ENCODE results near the gene RTL3. TPM values are rescaled to one million over a fixed set of nuclear protein-coding genes. Genes with fewer than 3 reads are reported as not detected.

The RTL3 gene
- total RNA-seq = not detected in 2 replicates

GRCh38 chrX:78658845-78659744, at the start of gene RTL3:
TSS of gene RTL3 (minus strand) at chrX:78659328. CDS start at chrX:78658420, 908 bp downstream.

Other genes with a start within 250 kb of the RTL3 start
- under 0.01 TPM in 1 of 2 replicates, not detected in the other for gene LPAR4, start 88.4 kb upstream of the RTL3 start, total RNA-seq

All from dermis lymphatic vessel endothelial cell (primary cell).